ENCODE data around the gene UNC5CL. TPM values are rescaled to one million over a fixed set of nuclear protein-coding genes. Genes with fewer than 3 reads are reported as not detected.
A peak's percentile ranks its signal among the peaks of the same experiment; 100 is the strongest.

UNC5CL gene
- total RNA-seq, 1 experiment from 2014 or later = 0.81 TPM

GRCh38 chr6:41040101-41040939 lies 1.3 kb upstream of the UNC5CL start:
- Histone ChIP-seq H4K8ac (replicated peaks; ENCODE audit: insufficient read length, low read depth, low read length) (no peak overlapping the region), H3K27ac (ENCODE audit: insufficient read length, low read depth, low read length) (no peak overlapping the region), H3K23me2 (ENCODE audit: insufficient read length, low read depth, low read length, poor library complexity, severe bottlenecking) (no peaks in the 10 kb centered on the region), H3K18ac (ENCODE audit: insufficient read length, low read depth, low read length) (no peak overlapping the region), H3K27me3 (ENCODE audit: insufficient read depth, low read length) (no peaks in the 10 kb centered on the region), H2BK20ac (ENCODE audit: low read depth, low read length, poor library complexity, severe bottlenecking) (no peak overlapping the region), H2AFZ (ENCODE audit: low read length) (no peak overlapping the region), H3K9me3 (ENCODE audit: control insufficient read depth, low read depth, low read length) (no peaks in the 10 kb centered on the region), H3K4me2 (ENCODE audit: insufficient read depth, insufficient read length, low read length) (no peak overlapping the region), H2BK12ac (ENCODE audit: insufficient read length, low read depth, low read length) (no peak overlapping the region), H3K4me1 (ENCODE audit: insufficient read depth, low read length) (no peaks in the 10 kb centered on the region), H3K23ac (ENCODE audit: insufficient read length, low read depth, low read length) (no peak overlapping the region), H3K9ac (ENCODE audit: extremely low read depth, insufficient read length, low read length) (no peak overlapping the region), H3K79me2 (ENCODE audit: insufficient read depth, low read length) (no peaks in the 10 kb centered on the region), H3K4ac (ENCODE audit: low read depth, low read length) (no peak overlapping the region), H4K20me1 (ENCODE audit: control insufficient read depth, insufficient read depth, insufficient read length) (no peaks in the 10 kb centered on the region), H2BK5ac (ENCODE audit: insufficient read length, low read length) (no peak overlapping the region), H3K56ac (ENCODE audit: insufficient read length, low read depth, low read length) (no peak overlapping the region), H3K79me1 (ENCODE audit: insufficient read depth, low read depth, low read length, poor library complexity, severe bottlenecking) (no peaks in the 10 kb centered on the region), H4K91ac (ENCODE audit: insufficient read length, low read depth, low read length) (no peak overlapping the region), H4K5ac (ENCODE audit: insufficient read length, low read depth, low read length) (no peak overlapping the region), H2AK5ac (ENCODE audit: insufficient read length, low read length) (no peak overlapping the region), H2BK15ac (ENCODE audit: low read depth, low read length) (no peak overlapping the region), H2BK120ac (ENCODE audit: low read depth, low read length, poor library complexity, severe bottlenecking) (no peak overlapping the region), H3K14ac (ENCODE audit: insufficient read depth, low read length) (no peak overlapping the region), H3T11ph (ENCODE audit: low read length) (no peak overlapping the region)
- H3K9me3 Mint-ChIP-seq = no peaks in the 10 kb centered on the region; a peak in 1 of 5 replicates
- peak overlapping the region in 1 of 3 experiments; percentile 63; a peak in 1 of 7 replicates for H3K27ac Mint-ChIP-seq
- H3K4me1 Mint-ChIP-seq = peaks cover 12 to 15% of the 10 kb centered on the region in 2 experiments
- H3K36me3 Mint-ChIP-seq (ENCODE audit: insufficient read depth in 1 of 3, low read depth in 3 of 3) = no peaks in the 10 kb centered on the region
- DNase-seq = no peak
- H3K27me3 Mint-ChIP-seq (ENCODE audit: low read depth) = no peaks in the 10 kb centered on the region; the same call in 1 of the 2 replicates
- no CpG with 5 or more reads among the region's 6 CpGs for WGBS (ENCODE audit: extremely low coverage, insufficient read length, low lambda C conversion rate)
- H3K4me3 Mint-ChIP-seq = no peak overlapping the region
- TF ChIP-seq CTCF (conservative IDR thresholded peaks at IDR 0.05) = no peak
